ENCODE measurements around the gene CALCOCO1. TPM values are rescaled to one million over a fixed set of nuclear protein-coding genes. Genes with fewer than 3 reads are reported as not detected.
A peak's percentile ranks its signal among the peaks of the same experiment; 100 is the strongest.

The CALCOCO1 gene
- total RNA-seq, 4 donors from 2014 or later, result 29.5 to 159 (median 52.2) TPM

GRCh38 chr12:53743266-53744129 lies 16.2 kb upstream of the CALCOCO1 start:
- DNase-seq, result no peak
- Histone ChIP-seq H3K9me3 (no peaks in the 10 kb centered on the region), H3K27ac (no peak overlapping the region), H3K4me3 (peak overlapping the region in 2 of 4 donors; percentile 17 to 54), H3K27me3 (peaks cover 0 to 93% (median 17%) of the 10 kb centered on the region in 4 donors), H3K36me3 (no peaks in the 10 kb centered on the region), H3K4me1 (peaks cover 0 to 29% (median 19%) of the 10 kb centered on the region in 3 donors)
- TF ChIP-seq CTCF (IDR thresholded peaks at IDR 0.05) (peak; percentile 78 to 99 (median 90)), POLR2A (IDR thresholded peaks at IDR 0.05) (no peak)
- intact Hi-C loops (cut with DNase I), result no loop called here
- 16 to 20% methylated on average over 15 of the region's 16 CpGs for WGBS, 2 donors

GRCh38 chr12:53740130-53740491 lies 12.9 kb upstream of the CALCOCO1 start:
- H3K9me3 ChIP-seq, result no peaks in the 10 kb centered on the region
- H3K4me3 ChIP-seq, result peak overlapping the region in 2 of 4 donors; percentile 22 to 54
- peaks cover 0 to 28% (median 20%) of the 10 kb centered on the region in 3 donors for H3K4me1 ChIP-seq
- DNase-seq, result no peak
- H3K27ac ChIP-seq, result no peak overlapping the region
- H3K36me3 ChIP-seq, result no peaks in the 10 kb centered on the region
- peaks cover 0 to 98% (median 16%) of the 10 kb centered on the region in 4 donors for H3K27me3 ChIP-seq
- WGBS, 2 donors, result 42 to 80% methylated on average over 3 of the region's 3 CpGs
- no peak for TF ChIP-seq CTCF (IDR thresholded peaks at IDR 0.05)
- TF ChIP-seq POLR2A (IDR thresholded peaks at IDR 0.05), result no peak
- intact Hi-C loops (cut with DNase I), result no loop called here

- Histone ChIP-seq H3K27ac (no peak overlapping the region), H3K9me3 (no peaks in the 10 kb centered on the region), H3K4me3 (peak overlapping the region in 2 of 4 donors; percentile 22 to 54), H3K27me3 (peaks cover 0 to 96% (median 16%) of the 10 kb centered on the region in 4 donors), H3K4me1 (peaks cover 0 to 28% (median 20%) of the 10 kb centered on the region in 3 donors), H3K36me3 (no peaks in the 10 kb centered on the region)
- TF ChIP-seq CTCF (IDR thresholded peaks at IDR 0.05) (no peak), POLR2A (IDR thresholded peaks at IDR 0.05) (no peak)
- intact Hi-C loops (cut with DNase I), result no loop called here
- WGBS, 2 donors, result 4 to 7% methylated on average over 12 to 21 of the region's 50 CpGs
- DNase-seq, result no peak
Measured at GRCh38 chr12:53739214-53740129, 12.2 kb upstream of the CALCOCO1 start.

- H3K27me3 ChIP-seq, result peaks cover 0 to 92% (median 16%) of the 10 kb centered on the region in 4 donors
- H3K4me1 ChIP-seq, result peaks cover 0 to 28% (median 20%) of the 10 kb centered on the region in 3 donors
- TF ChIP-seq POLR2A (IDR thresholded peaks at IDR 0.05) (no peak), CTCF (IDR thresholded peaks at IDR 0.05) (no peak)
- H3K36me3 ChIP-seq, result no peaks in the 10 kb centered on the region
- intact Hi-C loops (cut with DNase I), result no loop called here
- no peak overlapping the region for H3K27ac ChIP-seq
- WGBS, 2 donors, result 6 to 15% methylated on average over 17 to 18 of the region's 32 CpGs
- H3K4me3 ChIP-seq, result peak overlapping the region in 2 of 4 donors; percentile 26 to 29
- no peak for DNase-seq
- no peaks in the 10 kb centered on the region for H3K9me3 ChIP-seq
Measured at GRCh38 chr12:53738406-53739213, 11.4 kb upstream of the CALCOCO1 start.
